Measurements from ENCODE around the gene CPT1A.

The CPT1A gene

GRCh38 chr11:68751004-68751325 is 90.8 kb downstream of the CPT1A start:
- FAIRE-seq: no peak

- FAIRE-seq: no peak
Measured at GRCh38 chr11:68750195-68751003, 91.3 kb downstream of the CPT1A start.

GRCh38 chr11:68749229-68750123 is 92.2 kb downstream of the CPT1A start:
- no peak for FAIRE-seq

GRCh38 chr11:68748061-68748460 is 93.7 kb downstream of the CPT1A start:
- no peak for FAIRE-seq

GRCh38 chr11:68743539-68743938 is 98.2 kb downstream of the CPT1A start:
- no peak for FAIRE-seq

GRCh38 chr11:68741463-68741862 is 100.3 kb downstream of the CPT1A start:
- no peak for FAIRE-seq

GRCh38 chr11:68735646-68736045 is 106.1 kb downstream of the CPT1A start:
- no peak for FAIRE-seq

GRCh38 chr11:68735125-68735524 is 106.6 kb downstream of the CPT1A start:
- no peak for FAIRE-seq

GRCh38 chr11:68734111-68734510 is 107.6 kb downstream of the CPT1A start:
- FAIRE-seq: no peak

- FAIRE-seq: no peak
Measured at GRCh38 chr11:68727783-68728182, 113.9 kb downstream of the CPT1A start.

GRCh38 chr11:68724293-68724692 is 117.4 kb downstream of the CPT1A start:
- no peak for FAIRE-seq

GRCh38 chr11:68722143-68722542 is 119.6 kb downstream of the CPT1A start:
- FAIRE-seq: no peak

GRCh38 chr11:68721075-68721474 is 120.6 kb downstream of the CPT1A start:
- no peak for FAIRE-seq

- FAIRE-seq: no peak
Measured at GRCh38 chr11:68715456-68716122, 126.1 kb downstream of the CPT1A start.

GRCh38 chr11:68714060-68714856 is 127.5 kb downstream of the CPT1A start:
- FAIRE-seq: no peak

- FAIRE-seq: no peak
Measured at GRCh38 chr11:68711114-68711513, 130.6 kb downstream of the CPT1A start.

GRCh38 chr11:68710409-68710808 is 131.3 kb downstream of the CPT1A start:
- FAIRE-seq: no peak

GRCh38 chr11:68709062-68709461 is 132.7 kb downstream of the CPT1A start:
- no peak for FAIRE-seq

- FAIRE-seq: no peak
Measured at GRCh38 chr11:68707527-68707926, 134.2 kb downstream of the CPT1A start.

GRCh38 chr11:68704887-68705286 is 136.8 kb downstream of the CPT1A start:
- no peak for FAIRE-seq

All from endometrium (tissue), 2 donors.